Epithelial cell of prostate (primary cell): Measurements from ENCODE around the gene LILRB5.
"Not testable (repeated sequence)": the region's sequence is repeated elsewhere in the genome, so short reads cannot be mapped to it uniquely, and the experiment has no call there.

ENCODE experiments used
- DNase-seq: peaks from one replicate; pipeline ENCODE4 v3.0.0-alpha.2; 2011; ENCODE audit warnings: low read depth, low spot score
- H3K27ac ChIP-seq: fragments of 450-650 bp; 2 replicates; pipeline ENCODE4 v1.5.1; 2017; ENCODE audit warnings: mild to moderate bottlenecking

LILRB5 gene

DNA sequence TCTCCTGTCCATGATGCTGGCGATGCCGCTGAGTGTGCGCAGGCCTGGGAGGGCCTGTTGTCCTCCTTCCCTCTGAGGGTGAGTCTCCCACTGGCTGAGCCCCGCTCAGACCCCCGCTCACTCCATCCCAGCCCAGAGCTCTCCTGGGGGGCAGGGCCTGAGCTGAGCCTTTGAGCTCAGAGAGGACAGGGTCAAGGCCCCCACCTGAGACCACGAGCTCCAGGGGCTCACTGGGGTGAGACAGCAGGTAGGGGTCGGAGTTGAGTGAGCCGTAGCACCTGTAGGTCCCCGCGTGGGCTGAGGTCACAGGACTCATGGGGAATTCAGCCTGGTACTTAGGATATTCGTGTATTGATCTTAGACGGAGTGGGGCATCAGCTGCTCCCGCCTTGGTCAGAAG is 21.0 kb upstream of the LILRB5 start:
- not testable (repeated sequence) for DNase-seq, H3K27ac ChIP-seq

DNA sequence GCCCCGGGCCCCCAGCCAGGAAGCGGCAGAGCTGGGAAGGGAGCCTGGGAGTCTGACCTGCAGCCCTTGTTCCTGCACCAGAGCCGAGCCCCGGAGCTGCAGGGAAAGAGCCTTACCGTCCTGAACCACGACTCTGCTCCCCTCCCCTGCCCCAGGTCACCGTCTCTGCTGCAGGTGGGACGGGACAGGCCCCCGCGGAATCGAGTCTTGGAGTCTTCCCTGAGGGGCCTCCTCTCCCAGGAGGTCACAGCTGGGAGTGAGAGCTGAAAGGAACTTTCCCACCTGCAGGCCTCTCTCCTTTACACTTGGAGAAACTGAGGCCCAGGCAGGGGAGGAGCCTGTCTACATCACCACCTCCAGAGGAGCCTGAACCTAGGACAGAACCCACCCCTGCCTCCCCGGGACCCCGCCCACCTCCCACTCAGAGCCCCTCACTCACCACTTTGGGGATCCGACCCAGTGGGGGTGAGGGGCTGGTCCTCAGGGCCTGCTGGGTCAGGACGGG is 20.1 kb upstream of the LILRB5 start:
- not testable (repeated sequence) for H3K27ac ChIP-seq, DNase-seq

DNA sequence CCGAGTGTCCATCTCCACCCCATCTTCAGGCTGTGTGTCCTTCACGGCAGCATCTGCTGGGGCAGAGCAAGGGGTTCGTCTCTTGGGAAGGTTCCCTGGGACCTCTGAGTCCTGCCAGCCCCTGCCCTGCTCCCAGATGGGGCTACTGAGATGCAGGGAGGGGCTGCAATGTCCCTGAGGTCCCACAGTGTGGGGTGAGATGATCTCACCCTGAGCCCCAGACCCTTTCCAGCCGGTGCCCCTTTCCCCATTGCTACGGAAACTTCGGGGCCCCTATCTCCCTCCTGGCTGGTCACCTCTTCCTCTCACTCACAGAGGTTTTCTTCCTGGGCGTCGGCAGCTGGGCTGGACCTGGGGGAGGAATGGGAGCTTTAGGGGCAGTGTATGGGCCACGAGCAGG is 18.9 kb upstream of the LILRB5 start:
- no peak for DNase-seq
- H3K27ac ChIP-seq = no peak overlapping the region

DNA sequence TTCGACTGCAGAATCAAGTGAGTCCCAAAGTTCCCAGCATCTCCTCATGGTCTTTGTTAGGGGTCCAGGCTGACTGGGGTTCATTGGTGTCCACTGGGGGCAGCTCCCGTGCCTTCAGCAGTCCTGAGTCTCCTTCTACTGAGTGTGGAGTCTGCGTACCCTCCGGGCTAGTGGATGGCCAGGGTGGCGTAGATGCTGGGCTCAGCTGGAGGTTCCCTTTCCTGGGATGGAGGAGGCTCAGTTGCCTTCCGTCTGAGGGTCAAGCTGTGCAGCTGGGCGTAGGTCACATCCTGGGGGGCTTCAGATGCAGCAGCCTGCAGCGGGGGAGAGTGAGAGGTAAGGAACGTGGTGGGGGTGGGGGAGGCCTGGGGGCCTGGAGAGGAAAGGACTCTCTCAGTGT is 17.4 kb upstream of the LILRB5 start:
- H3K27ac ChIP-seq, DNase-seq: not testable (repeated sequence)

GRCh38 chr19:54273821-54274220 is 16.7 kb upstream of the LILRB5 start:
- H3K27ac ChIP-seq = no peak overlapping the region
- no peak for DNase-seq

- H3K27ac ChIP-seq, DNase-seq: not testable (repeated sequence)
Measured at GRCh38 chr19:54272181-54272580, 15.1 kb upstream of the LILRB5 start.

DNA sequence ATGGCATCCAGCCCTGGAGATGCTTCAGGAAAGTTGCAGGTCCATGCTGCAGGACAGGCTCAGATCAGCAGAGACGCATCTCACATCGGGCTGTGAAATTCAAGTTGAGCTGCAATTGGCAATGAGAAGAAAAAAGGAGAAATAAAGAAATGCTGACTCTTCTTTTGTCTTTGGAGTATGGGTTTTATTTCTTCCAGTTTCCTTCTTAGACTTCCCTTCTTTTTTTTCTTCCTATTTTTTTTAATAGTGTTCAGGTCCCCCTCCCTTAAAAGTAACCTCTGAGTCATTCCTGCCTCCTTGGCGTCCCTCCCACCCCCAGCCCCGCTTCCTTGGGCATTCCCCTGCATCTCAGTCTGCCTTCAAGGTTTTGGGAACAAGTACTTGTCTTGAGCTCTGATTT is 14.5 kb upstream of the LILRB5 start:
- DNase-seq, H3K27ac ChIP-seq: not testable (repeated sequence)

DNA sequence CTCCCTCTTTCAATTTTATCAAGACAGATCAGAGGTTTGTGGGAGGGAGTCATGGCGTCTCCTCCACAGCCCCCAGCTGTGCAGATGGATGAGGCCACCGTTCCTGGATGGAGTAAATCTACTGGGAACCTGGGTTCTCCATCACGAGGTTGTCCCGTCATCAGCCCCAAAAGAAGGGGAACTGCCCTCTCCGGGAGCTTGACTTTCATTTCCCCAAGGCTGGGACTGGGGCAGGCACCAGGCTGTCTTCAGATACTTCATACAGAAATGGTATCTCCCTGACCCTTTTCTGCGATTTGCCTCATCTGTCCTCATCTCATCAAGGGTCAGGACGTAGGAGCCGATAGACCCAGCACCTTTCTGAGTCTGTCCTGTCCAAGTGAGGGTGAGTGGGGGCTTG is 14.0 kb upstream of the LILRB5 start:
- DNase-seq = no peak
- H3K27ac ChIP-seq = no peak overlapping the region

GRCh38 chr19:54268936-54269335 is 11.9 kb upstream of the LILRB5 start:
- no peak for DNase-seq
- H3K27ac ChIP-seq = no peak overlapping the region

GRCh38 chr19:54266133-54266532 is 9.1 kb upstream of the LILRB5 start:
- DNase-seq = peak; percentile 5
- H3K27ac ChIP-seq = no peak overlapping the region

DNA sequence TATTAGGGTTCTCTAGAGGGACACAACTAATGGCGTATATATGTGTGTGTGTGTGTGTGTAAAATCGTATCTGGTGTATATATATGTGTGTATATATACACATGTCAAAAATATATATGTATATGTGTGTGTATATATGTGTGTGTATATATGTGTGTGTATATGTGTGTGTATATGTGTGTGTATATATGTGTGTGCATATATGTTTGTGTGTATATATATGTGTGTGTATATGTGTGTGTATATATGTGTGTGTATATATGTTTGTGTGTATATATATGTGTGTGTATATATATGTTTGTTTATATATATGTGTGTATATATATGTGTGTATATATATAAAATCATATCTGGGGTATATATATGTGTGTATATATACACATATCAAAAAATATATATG is 5.4 kb upstream of the LILRB5 start:
- no peak overlapping the region for H3K27ac ChIP-seq
- DNase-seq = no peak

DNA sequence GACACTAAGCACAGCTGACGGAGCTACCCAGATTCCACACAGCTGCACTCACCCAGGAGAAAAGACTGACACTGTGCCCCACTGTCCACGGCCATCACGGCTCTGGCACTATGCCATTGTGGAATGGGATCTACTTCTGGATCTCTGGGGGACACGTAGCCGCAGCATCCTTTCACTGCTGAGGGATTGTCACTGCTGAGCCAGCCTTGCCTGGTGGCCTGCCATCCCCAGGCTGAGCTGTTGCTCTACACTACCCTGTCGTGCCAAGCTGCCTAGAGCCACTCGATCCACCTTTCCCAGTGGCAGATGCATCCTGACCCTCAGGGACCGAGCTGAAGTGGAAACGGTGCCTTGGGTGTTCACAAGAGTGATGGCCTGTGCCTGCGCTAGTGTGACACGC is 5.0 kb upstream of the LILRB5 start:
- DNase-seq = no peak

GRCh38 chr19:54256250-54257115 is 590 bp downstream of the LILRB5 start:
- DNase-seq = no peak
- H3K27ac ChIP-seq = no peak overlapping the region

More for the DNA sequence above, 5.0 kb upstream of the LILRB5 start:
- no peak overlapping the region for H3K27ac ChIP-seq

GRCh38 chr19:54255105-54255775 is 1.8 kb downstream of the LILRB5 start:
- H3K27ac ChIP-seq = no peak overlapping the region
- no peak for DNase-seq

DNA sequence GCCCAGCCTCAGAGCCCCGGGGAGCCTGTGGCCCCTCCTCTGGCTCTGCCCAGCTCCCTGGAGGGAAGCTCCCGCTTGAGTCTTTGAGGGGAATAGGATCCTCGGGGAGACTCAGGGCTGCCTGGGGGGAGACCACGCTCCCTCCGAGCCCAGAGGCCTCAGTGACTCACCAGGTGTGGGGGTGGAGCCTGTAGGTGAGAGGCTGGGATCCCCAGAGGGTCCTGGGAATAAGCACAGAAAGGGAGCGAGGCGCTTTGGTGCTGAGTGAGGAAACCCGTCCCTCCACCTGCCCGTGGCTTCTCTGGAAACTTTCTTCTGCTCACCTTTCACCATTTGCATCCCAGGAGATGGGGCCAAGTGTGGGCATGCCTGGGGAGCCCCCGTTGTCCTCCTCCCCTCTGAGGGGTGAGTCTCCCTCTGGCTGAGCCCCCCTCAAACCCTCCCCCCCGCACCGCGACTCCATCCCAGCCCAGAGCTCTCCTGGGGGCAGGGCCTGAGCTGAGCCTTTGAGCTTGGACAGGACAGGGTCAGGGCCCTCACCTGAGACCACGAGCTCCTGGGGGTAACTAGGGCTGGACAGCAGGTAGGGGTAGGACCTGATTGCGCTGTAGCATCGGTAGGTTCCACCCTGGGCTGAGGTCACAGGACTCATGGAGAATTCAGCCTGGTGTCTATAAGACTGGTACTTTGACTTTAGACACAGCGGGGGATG is 2.7 kb downstream of the LILRB5 start:
- DNase-seq = no peak

DNA sequence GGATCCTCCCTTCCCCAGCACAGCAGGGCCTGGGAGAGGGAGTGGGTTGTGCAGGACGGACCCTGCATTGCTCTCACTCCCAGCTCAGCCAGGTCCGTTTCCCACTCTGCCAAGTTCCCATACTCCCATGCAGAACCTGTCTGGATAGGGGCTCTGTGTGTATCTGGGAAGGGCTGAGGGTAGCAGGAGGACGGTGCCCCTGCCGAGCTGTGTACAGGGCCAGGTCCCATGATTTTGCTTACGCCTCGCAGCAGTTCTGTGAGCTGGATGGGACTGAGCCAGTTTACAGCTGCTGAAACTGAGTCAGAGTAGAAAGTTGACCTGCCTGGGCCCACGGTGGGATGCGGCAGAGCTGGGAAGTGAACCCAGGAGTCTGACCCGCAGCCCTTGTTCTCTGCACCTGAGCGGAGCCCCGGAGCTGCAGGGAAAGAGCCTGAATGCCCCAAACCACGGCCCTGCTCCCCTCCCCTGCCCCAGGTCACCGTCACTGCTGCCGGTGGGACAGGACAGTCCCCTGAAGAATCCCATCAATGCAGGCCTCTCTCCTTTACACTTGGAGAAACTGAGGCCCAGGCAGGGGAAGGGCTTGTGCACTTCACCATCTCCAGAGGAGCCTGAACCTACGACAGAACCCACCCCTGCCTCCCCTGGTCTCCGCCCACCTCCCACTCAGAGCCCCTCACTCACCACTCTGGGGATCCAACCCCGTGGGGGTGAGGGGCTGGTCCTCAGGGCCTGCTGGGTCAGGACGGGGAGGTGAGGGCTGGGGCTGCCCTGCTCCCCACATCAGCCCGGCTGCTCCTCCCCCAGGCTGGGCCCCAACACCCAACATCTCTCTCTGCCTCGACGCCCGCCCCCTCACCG is 3.5 kb downstream of the LILRB5 start:
- no peak for DNase-seq
- H3K27ac ChIP-seq = no peak overlapping the region

More for the DNA sequence above, 2.7 kb downstream of the LILRB5 start:
- no peak overlapping the region for H3K27ac ChIP-seq

DNA sequence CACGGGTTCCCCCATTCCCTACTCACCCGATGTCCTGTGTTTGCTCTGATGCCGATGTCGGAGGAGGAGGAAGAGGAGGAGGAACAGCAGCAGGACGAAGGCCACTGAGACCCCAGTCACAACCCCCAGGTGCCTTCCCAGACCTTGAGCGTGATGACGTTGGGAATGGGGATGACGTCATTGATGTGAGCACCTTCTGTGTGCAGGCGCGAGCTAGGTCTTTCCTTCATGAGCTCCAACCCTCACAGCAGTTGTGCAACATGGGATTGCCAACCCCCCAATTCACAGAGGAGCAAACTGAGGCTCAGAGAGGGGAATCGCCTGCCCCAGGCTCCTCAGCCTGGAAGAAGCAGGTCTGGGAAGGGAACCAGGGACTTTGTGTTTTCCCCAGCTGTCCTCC is 4.2 kb downstream of the LILRB5 start:
- no peak overlapping the region for H3K27ac ChIP-seq
- DNase-seq = no peak

DNA sequence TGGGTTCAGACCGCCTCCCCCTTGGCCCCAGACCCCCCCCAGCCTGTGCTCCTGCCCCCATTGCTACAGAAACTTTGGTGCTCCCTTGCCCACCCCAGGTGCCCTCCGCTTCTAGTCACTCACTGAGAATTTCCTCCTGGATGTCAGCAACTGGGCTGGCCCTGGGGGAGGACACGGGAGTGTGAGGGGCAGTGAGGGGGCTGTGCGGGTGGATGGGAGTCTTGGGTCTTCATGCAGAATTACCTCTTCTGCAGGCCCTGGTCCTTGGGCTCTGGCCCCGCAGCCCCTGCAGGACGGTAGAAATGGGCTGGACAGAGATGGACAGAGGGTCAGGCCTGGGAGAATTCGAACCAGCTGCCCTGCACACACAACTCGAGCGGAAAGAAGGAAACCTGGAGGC is 4.8 kb downstream of the LILRB5 start:
- no peak for DNase-seq
- H3K27ac ChIP-seq = no peak overlapping the region

- no peak for DNase-seq
- no peak overlapping the region for H3K27ac ChIP-seq
Measured at GRCh38 chr19:54248016-54248601, 9.0 kb downstream of the LILRB5 start.
